CD4-positive, CD25-positive, alpha-beta regulatory T cell (primary cell): ENCODE measurements around the gene SUPT4H1. TPM values are rescaled to one million over a fixed set of nuclear protein-coding genes. Genes with fewer than 3 reads are reported as not detected.

Experiments
- ATAC-seq, 2 donors: fragments of 150-1000 bp; cut with Tn5 transposase; one replicate each; pipeline ENCODE4 v1.10.0; 2021; ENCODE audit warnings: low read depth in 2 of 2, moderate number of reproducible peaks in 2 of 2, moderate library complexity in 1 of 2
- DNase-seq, 3 donors: peaks; one replicate each; pipeline versions ENCODE4 v3.0.0 to v3.0.0-alpha.2; 2012 to 2022; ENCODE audit warnings: mixed read lengths in 1 of 3
- H3K27ac ChIP-seq: one replicate; pipeline ENCODE4 v1.7.0; 2013; ENCODE audit warnings: mild to moderate bottlenecking, low read length; ENCODE audit not compliant: insufficient read depth, poor library complexity, severe bottlenecking
- H3K27me3 ChIP-seq: one replicate; pipeline ENCODE4 v1.7.0; 2013; ENCODE audit warnings: low read length; ENCODE audit not compliant: control insufficient read depth, insufficient read depth
- H3K36me3 ChIP-seq: one replicate; pipeline ENCODE4 v1.7.0; 2013; ENCODE audit warnings: mild to moderate bottlenecking, low read length, moderate library complexity; ENCODE audit not compliant: control insufficient read depth, insufficient read depth
- H3K4me1 ChIP-seq: 2 replicates; pipeline ENCODE4 v1.7.0; 2013; ENCODE audit warnings: mild to moderate bottlenecking, low read length; ENCODE audit not compliant: insufficient read depth, control insufficient read depth, poor library complexity, severe bottlenecking
- H3K4me3 ChIP-seq: one replicate; pipeline ENCODE4 v1.7.0; 2013; ENCODE audit warnings: low read depth, mild to moderate bottlenecking, low read length, moderate library complexity
- H3K9me3 ChIP-seq, 2 experiments: 1 replicate in 1 of 2; 2 replicates in 1 of 2; pipeline ENCODE4 v1.7.0; 2013; ENCODE audit warnings: low read length in 2 of 2, mild to moderate bottlenecking in 1 of 2, moderate library complexity in 1 of 2; ENCODE audit not compliant: control insufficient read depth in 2 of 2
- H3K27ac Mint-ChIP-seq, 3 donors: one replicate each; pipeline ENCODE4 v1.8.0; 2020 to 2022; ENCODE audit warnings: mild to moderate bottlenecking in 3 of 3, mixed read lengths in 3 of 3, moderate library complexity in 2 of 3
- H3K27me3 Mint-ChIP-seq: one replicate; pipeline ENCODE4 v1.8.0; 2022; ENCODE audit warnings: mild to moderate bottlenecking, mixed read lengths
- H3K36me3 Mint-ChIP-seq: one replicate; pipeline ENCODE4 v1.8.0; 2020; ENCODE audit warnings: mixed read lengths
- H3K4me1 Mint-ChIP-seq, 4 donors: one replicate each; pipeline ENCODE4 v1.8.0; 2020 to 2022; ENCODE audit warnings: mixed read lengths in 4 of 4, mild to moderate bottlenecking in 1 of 4
- H3K4me3 Mint-ChIP-seq, 4 donors: one replicate each; pipeline ENCODE4 v1.8.0; 2020 to 2022; ENCODE audit warnings: mild to moderate bottlenecking in 4 of 4, mixed read lengths in 4 of 4, moderate library complexity in 3 of 4
- H3K9me3 Mint-ChIP-seq, 7 donors: one replicate each; pipeline ENCODE4 v1.8.0; 2020 to 2022; ENCODE audit warnings: mixed read lengths in 7 of 7, mild to moderate bottlenecking in 3 of 7, moderate library complexity in 2 of 7
- polyA plus RNA-seq, 4 donors: library from polyadenylated mRNA; unstranded; fragments of 300-500 nt; fragmentation: Illumina TruSeq; gene quantifications; one replicate each; pipeline ENCODE4 v1.2.3, GENCODE V29; 2021
- total RNA-seq: library from RNA; stranded (reverse); gene quantifications from one replicate; pipeline ENCODE4 v1.2.3, GENCODE V29; 2022

SUPT4H1 gene
- total and polyA plus RNA-seq, 5 donors from 2014 or later = 52.6 to 177 (median 126) TPM

DNA sequence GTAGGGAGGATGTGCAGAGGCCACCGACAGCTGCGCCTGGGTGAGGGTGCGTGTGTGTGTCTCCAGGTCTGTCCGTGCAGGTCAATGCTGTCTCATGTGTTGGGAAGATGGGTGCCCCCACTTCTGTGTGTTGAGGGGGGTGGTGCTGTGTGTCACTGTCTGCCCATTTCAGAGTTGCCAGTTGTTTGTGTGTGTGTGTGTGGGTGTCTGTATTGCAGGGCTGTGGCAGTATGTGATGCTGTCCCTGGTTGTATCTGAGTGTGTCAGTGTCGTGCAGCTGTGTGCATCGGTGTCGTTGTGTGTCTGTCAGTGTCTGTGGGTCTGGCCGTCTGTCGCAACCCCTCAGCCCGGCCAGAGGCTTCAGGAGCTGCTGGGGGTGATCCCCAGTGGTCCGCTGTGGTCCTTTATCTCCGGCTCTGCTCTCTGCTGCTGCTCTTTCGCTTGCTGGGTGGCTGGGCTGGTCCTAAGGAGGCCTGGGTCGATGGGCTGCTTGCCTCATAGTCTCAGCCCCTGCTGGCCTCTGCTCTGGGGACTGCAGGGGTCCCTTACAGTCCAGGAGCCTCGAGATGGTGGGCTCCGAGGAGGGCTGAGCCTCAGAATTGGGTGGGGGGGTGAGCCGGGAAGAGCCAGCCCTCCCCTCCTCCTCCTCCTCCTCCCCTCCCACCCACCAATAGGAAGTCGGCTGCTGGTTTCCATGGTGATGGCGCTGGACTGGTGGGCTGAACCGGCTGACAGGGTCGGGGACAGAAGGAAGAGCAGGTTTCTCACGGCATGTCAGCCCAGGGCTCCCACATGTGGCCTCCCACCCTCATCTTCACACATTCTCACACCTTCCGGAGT, 23.6 kb downstream of the SUPT4H1 start, which contains the start of gene TSPOAP1:
Gene TSPOAP1, minus strand, starts transcription at position 601 of the 840 bp plus-strand sequence. CDS start 875 bp downstream, outside the sequence.
- H3K4me3 ChIP-seq = peak within 1 kb of the TSS; percentile 99
- peaks cover 0 to 54% (median 23%) of the 10 kb centered on the region in 4 donors for H3K4me1 Mint-ChIP-seq

DNA sequence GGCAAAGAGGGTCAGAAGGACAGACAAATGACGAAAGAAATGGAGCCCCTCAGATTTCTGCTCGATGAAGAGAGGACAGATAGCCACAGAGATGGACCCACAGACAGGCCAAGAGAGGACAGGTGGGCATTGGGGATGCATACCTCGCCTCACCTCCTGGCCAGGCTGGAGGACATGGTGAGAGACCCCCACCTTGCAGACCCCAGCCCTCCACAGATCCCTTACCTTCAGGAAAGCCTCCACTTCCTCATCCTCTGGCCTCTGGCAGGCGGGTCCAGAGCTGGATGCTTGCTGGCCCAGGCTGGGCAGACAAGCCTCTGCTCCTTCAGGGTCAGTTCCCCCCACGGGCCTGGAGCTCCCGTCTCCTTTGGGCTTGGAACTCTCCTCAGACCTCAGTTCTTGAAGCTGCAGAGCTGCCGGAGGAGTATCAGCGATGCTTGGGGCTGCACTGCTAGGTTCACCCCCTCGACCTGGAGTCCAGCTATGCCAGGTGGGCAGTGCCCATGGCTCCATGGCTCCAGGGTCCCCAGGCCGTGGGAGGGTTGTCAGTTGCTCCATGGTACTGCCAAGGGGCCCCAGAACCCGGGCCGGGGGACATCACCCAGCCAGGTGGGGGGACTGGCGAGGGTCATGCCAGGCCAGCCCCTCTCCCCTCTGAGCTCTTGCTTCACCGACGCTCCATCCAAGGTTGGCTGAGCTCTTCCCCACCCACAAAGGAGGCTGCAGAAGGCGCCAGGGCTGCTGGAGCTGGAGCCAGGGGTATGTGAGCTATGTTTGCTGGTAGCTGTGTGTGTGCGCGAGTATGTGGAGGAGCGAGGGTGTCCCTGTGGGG, 24.4 kb downstream of the SUPT4H1 start:
- Mint-ChIP-seq H3K27me3 (peaks cover 4% of the 10 kb centered on the region), H3K4me1 (peaks cover 0 to 53% (median 23%) of the 10 kb centered on the region in 4 donors), H3K36me3 (peaks cover 19% of the 10 kb centered on the region), H3K27ac (peak overlapping the region; percentile 93 to 98 (median 95)), H3K4me3 (peak overlapping the region; percentile 97 to 100 (median 99)), H3K9me3 (peaks cover 0 to 2% (median 0%) of the 10 kb centered on the region in 7 donors)
- peaks cover 61% of the 10 kb centered on the region for H3K4me1 ChIP-seq
- H3K9me3 ChIP-seq = no peaks in the 10 kb centered on the region
- ATAC-seq (peak in 1 of 2 donors; percentile 27), DNase-seq (peak in 1 of 3 donors; percentile 62)
- peak overlapping the region; percentile 99 for H3K4me3 ChIP-seq
- peak overlapping the region; percentile 99 for H3K27ac ChIP-seq
- no peaks in the 10 kb centered on the region for H3K27me3 ChIP-seq
- H3K36me3 ChIP-seq = peaks cover 11% of the 10 kb centered on the region

More for the DNA sequence above, 23.6 kb downstream of the SUPT4H1 start, which contains the start of gene TSPOAP1:
- peaks cover 19% of the 10 kb centered on the region for H3K36me3 Mint-ChIP-seq
- Histone ChIP-seq H3K9me3 (no peaks in the 10 kb centered on the region), H3K36me3 (peaks cover 10% of the 10 kb centered on the region), H3K27ac (peak within 1 kb of the TSS; percentile 99), H3K27me3 (no peaks in the 10 kb centered on the region), H3K4me1 (peaks cover 67% of the 10 kb centered on the region)
- H3K27ac Mint-ChIP-seq = peak within 1 kb of the TSS; percentile 93 to 98 (median 95)
- peak within 1 kb of the TSS; percentile 97 to 100 (median 99) for H3K4me3 Mint-ChIP-seq
- peaks cover 4% of the 10 kb centered on the region for H3K27me3 Mint-ChIP-seq
- peaks cover 0 to 2% (median 0%) of the 10 kb centered on the region in 7 donors for H3K9me3 Mint-ChIP-seq
- ATAC-seq (peak; percentile 6 to 15), DNase-seq (peak; percentile 54 to 89 (median 66))

DNA sequence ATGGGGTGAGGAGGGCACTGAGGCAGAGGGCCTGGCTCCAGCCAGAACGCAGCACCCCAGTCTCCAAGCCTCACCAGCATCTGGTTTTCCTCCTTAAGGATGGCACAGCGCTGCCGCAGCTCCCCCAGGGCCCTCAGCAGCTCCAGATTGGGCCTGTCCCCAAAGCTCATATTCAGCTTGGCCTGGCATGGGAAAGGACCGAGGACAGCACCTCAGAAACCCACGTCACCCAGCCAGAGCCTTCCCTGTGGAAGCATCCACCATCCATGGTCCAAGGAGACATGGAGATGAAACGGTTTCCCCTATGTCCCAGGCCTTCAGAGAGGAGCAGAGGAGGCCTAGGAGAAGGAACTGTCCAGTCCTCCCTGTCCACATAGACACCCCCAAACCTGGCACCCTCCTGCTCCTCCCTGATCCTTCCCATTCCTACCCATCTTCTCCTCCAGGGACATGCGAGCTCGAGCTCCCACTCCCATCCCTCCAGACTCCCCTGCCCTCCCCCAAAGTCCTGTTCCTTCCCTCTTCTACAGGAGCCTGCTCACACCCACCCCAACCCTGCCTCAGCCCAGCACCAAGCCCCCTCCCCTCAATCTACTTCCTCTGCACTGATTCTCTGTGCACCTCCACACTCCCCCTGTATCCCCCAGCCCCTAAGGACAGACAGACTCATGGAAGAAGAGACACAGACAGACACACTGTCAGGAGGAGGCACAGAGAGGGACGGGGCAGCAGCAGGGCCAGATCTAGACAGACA, 25.2 kb downstream of the SUPT4H1 start:
- H3K27me3 ChIP-seq = no peaks in the 10 kb centered on the region
- no peaks in the 10 kb centered on the region for H3K9me3 ChIP-seq
- H3K36me3 Mint-ChIP-seq = peaks cover 16% of the 10 kb centered on the region
- no peak overlapping the region for H3K4me3 ChIP-seq
- peak overlapping the region; percentile 35 to 98 (median 90) for H3K27ac Mint-ChIP-seq
- H3K27ac ChIP-seq = peak overlapping the region; percentile 99
- H3K4me1 ChIP-seq = peaks cover 55% of the 10 kb centered on the region
- peak in 1 of 3 donors; percentile 30 for DNase-seq
- H3K36me3 ChIP-seq = peaks cover 13% of the 10 kb centered on the region
- H3K27me3 Mint-ChIP-seq = peaks cover 4% of the 10 kb centered on the region
- peaks cover 0 to 57% (median 24%) of the 10 kb centered on the region in 4 donors for H3K4me1 Mint-ChIP-seq
- peaks cover 0 to 2% (median 0%) of the 10 kb centered on the region in 7 donors for H3K9me3 Mint-ChIP-seq
- no peak for ATAC-seq
- H3K4me3 Mint-ChIP-seq = peak overlapping the region in 3 of 4 donors; percentile 97 to 99 (median 99)

DNA sequence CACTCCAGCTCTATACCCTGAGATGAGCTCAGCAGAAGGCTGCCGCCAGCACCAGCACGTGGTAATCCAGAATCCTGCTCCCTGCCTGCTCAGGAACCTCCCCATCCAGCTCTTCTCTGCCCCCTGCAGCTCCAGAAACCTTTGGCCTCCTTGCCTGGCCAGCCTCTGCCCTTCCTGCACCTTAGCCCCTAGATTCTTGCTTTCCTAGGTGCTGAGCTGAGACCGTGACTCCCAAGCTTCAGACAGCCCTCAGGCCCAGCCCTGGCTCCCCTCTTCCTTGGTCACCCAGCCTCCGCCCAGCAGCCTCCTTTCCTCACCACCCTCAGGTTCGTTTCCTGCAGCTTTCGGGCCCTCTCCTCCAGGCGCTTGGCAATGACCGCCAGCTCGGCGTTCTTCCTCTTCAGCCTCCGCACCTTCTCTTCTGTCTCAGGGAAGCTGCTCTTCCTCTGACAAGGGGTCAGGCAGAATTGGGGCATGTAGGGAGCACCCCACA, 26.0 kb downstream of the SUPT4H1 start:
- peak overlapping the region in 3 of 4 donors; percentile 47 to 78 (median 48) for H3K4me3 Mint-ChIP-seq
- H3K27me3 Mint-ChIP-seq = no peaks in the 10 kb centered on the region
- peaks cover 0 to 2% (median 0%) of the 10 kb centered on the region in 7 donors for H3K9me3 Mint-ChIP-seq
- H3K9me3 ChIP-seq = no peaks in the 10 kb centered on the region
- H3K27ac Mint-ChIP-seq = peak overlapping the region in 2 of 3 donors; percentile 86 to 95
- H3K36me3 Mint-ChIP-seq = peaks cover 14% of the 10 kb centered on the region
- peaks cover 0 to 60% (median 25%) of the 10 kb centered on the region in 4 donors for H3K4me1 Mint-ChIP-seq
- no peak overlapping the region for H3K4me3 ChIP-seq
- ATAC-seq (no peak), DNase-seq (peak in 1 of 3 donors; percentile 26)
- H3K4me1 ChIP-seq = peaks cover 55% of the 10 kb centered on the region
- no peaks in the 10 kb centered on the region for H3K27me3 ChIP-seq
- H3K36me3 ChIP-seq = peaks cover 11% of the 10 kb centered on the region
- H3K27ac ChIP-seq = no peak overlapping the region

DNA sequence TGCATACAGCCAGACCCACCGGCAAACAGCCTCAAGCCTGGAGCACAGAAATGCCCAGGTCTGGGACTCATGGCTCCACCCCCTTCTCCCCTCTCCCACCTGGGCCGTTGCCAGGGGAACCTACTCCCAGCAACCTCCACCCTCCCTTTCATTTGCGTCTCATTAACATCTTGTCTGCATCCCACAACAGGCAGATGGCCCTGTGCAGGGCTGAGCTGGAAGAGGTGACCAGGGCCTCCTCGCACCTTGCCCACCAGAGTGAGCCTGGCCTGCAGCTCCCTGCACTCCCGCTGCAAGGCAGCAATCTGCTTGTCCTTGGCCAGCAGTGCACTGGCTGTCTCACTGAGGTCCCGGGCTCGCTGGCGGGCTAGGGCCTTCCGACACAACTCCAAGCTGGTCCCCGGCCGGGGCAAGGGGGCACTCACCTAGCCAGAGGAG, 26.7 kb downstream of the SUPT4H1 start:
- H3K4me1 ChIP-seq = peaks cover 53% of the 10 kb centered on the region
- peaks cover 5% of the 10 kb centered on the region for H3K36me3 ChIP-seq
- no peak overlapping the region for H3K27ac ChIP-seq
- ATAC-seq (no peak), DNase-seq (no peak)
- H3K4me3 Mint-ChIP-seq = peak overlapping the region; percentile 15 to 81 (median 29)
- peak overlapping the region; percentile 32 to 95 (median 86) for H3K27ac Mint-ChIP-seq
- H3K27me3 ChIP-seq = no peaks in the 10 kb centered on the region
- H3K9me3 Mint-ChIP-seq = peaks cover 0 to 2% (median 0%) of the 10 kb centered on the region in 7 donors
- peaks cover 0 to 60% (median 27%) of the 10 kb centered on the region in 4 donors for H3K4me1 Mint-ChIP-seq
- H3K36me3 Mint-ChIP-seq = peaks cover 12% of the 10 kb centered on the region
- no peak overlapping the region for H3K4me3 ChIP-seq
- no peaks in the 10 kb centered on the region for H3K9me3 ChIP-seq
- H3K27me3 Mint-ChIP-seq = no peaks in the 10 kb centered on the region

DNA sequence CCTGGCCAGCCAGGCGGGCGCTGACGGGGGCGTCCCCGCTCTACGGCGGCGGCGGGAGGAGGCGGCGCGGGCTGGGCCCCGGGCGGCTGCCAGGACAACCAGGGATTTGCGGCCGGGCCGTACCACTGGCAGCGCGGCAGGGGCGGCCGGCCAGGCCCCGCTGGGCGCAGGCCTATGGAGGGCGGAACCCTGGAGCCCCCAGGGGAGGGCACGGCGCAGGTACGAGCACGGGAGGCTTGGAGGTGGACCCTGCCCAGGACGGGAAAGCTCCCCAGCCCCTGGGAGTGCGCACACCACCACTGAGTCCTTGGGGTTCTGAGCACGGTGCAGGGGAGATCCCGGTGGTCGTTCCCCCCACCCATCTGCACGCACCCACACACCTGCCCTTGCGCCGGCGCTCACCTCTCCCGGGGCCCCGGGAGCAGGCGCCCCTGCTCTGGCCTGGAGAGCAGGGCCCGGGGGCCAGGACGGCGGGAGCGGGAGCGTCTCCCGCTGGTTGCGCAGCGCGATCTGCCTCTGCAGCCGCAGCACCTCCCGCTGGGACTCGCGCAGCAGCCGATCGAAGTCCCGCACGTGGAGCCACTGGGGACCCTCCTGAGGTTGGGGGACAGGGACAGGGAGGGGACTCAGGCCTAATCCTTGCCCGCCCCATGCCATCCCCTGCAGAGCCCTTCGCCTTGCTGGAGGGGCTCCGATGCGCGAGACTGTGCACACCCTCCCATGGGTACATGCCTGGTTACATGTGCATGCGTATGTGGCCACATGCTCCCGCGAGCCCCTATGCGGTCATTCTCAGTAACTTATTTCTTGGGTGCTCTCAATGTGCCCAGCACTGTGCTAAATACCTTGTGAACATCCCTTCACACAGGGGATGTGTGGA, 27.4 kb downstream of the SUPT4H1 start:
- Mint-ChIP-seq H3K9me3 (peaks cover 0 to 2% (median 0%) of the 10 kb centered on the region in 7 donors), H3K36me3 (peaks cover 10% of the 10 kb centered on the region), H3K4me3 (peak overlapping the region in 3 of 4 donors; percentile 24 to 81 (median 34)), H3K4me1 (peaks cover 0 to 58% (median 25%) of the 10 kb centered on the region in 4 donors), H3K27me3 (no peaks in the 10 kb centered on the region), H3K27ac (peak overlapping the region in 2 of 3 donors; percentile 32 to 86)
- Histone ChIP-seq H3K9me3 (no peaks in the 10 kb centered on the region), H3K27me3 (no peaks in the 10 kb centered on the region), H3K27ac (no peak overlapping the region), H3K4me1 (peaks cover 49% of the 10 kb centered on the region), H3K4me3 (no peak overlapping the region), H3K36me3 (peaks cover 2% of the 10 kb centered on the region)
- ATAC-seq = no peak
- DNase-seq = peak in 1 of 3 donors; percentile 22
